ENCODE measurements around the gene CCNYL1.

- TF ChIP-seq, protein P1, sequence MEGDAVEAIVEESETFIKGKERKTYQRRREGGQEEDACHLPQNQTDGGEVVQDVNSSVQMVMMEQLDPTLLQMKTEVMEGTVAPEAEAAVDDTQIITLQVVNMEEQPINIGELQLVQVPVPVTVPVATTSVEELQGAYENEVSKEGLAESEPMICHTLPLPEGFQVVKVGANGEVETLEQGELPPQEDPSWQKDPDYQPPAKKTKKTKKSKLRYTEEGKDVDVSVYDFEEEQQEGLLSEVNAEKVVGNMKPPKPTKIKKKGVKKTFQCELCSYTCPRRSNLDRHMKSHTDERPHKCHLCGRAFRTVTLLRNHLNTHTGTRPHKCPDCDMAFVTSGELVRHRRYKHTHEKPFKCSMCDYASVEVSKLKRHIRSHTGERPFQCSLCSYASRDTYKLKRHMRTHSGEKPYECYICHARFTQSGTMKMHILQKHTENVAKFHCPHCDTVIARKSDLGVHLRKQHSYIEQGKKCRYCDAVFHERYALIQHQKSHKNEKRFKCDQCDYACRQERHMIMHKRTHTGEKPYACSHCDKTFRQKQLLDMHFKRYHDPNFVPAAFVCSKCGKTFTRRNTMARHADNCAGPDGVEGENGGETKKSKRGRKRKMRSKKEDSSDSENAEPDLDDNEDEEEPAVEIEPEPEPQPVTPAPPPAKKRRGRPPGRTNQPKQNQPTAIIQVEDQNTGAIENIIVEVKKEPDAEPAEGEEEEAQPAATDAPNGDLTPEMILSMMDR (conservative IDR thresholded peaks at IDR 0.05), result no peak
- no peak for TF ChIP-seq ZFX (IDR thresholded peaks at IDR 0.05)
These were observed 54.7 kb downstream of the CCNYL1 start for GRCh38 chr2:207766041-207766551.

Measured in C4-2B (cell line).